Lower lobe of right lung (tissue), 2 donors: Measurements from ENCODE around the gene TMEM8B. TPM values are rescaled to one million over a fixed set of nuclear protein-coding genes. Genes with fewer than 3 reads are reported as not detected.

Source experiments
- ATAC-seq, 2 donors: fragments of 200-7000 bp; cut with Tn5 transposase; one replicate each; pipeline ENCODE4 v1.9.1; 2020 to 2022; ENCODE audit warnings: mild to moderate bottlenecking in 2 of 2, moderate library complexity in 2 of 2
- DNase-seq: peaks from one replicate; pipeline ENCODE4 v3.0.0-alpha.2; 2020
- H3K27ac ChIP-seq: fragments of 200-600 bp; one replicate; pipeline ENCODE4 v1.8.0; 2022
- H3K27me3 ChIP-seq: fragments of 200-600 bp; one replicate; pipeline ENCODE4 v1.8.0; 2022; ENCODE audit warnings: low read depth
- H3K36me3 ChIP-seq: fragments of 200-600 bp; one replicate; pipeline ENCODE4 v1.8.0; 2022; ENCODE audit warnings: mild to moderate bottlenecking
- H3K4me1 ChIP-seq: fragments of 200-600 bp; one replicate; pipeline ENCODE4 v1.8.0; 2022
- H3K4me3 ChIP-seq: fragments of 200-600 bp; one replicate; pipeline ENCODE4 v1.8.0; 2022; ENCODE audit warnings: mild to moderate bottlenecking
- H3K9me3 ChIP-seq: fragments of 200-600 bp; one replicate; pipeline ENCODE4 v1.8.0; 2022
- intact Hi-C: fragments of 100-400 bp; cut with DNase I; formaldehyde crosslinking; loops from one replicate; pipeline ENCODE4 v1.11.0; 2022
- total RNA-seq: library from RNA; stranded (reverse); fragmentation: NEBNext Ultra II Directional; extraction: Animal tissue kit (Norgen Biotek cat#: 25700); gene quantifications from one replicate; pipeline ENCODE4 v1.2.1, GENCODE V29; 2021
- TF ChIP-seq, protein P1 (sequence below): fragments of 200-600 bp; IDR thresholded peaks from one replicate; pipeline ENCODE4 v1.8.0; 2022; ENCODE audit warnings: antibody characterized with exemption, mild to moderate bottlenecking
- donor health status: DM: no; HTN: yes; CAD: no; lungs with severe emphysema.

TMEM8B gene
- total RNA-seq, 1 donor from 2014 or later, result 12.6 TPM

- DNase-seq (no peak), ATAC-seq (no peak)
- H3K4me3 ChIP-seq, result no peak overlapping the region
- TF ChIP-seq, protein P1, sequence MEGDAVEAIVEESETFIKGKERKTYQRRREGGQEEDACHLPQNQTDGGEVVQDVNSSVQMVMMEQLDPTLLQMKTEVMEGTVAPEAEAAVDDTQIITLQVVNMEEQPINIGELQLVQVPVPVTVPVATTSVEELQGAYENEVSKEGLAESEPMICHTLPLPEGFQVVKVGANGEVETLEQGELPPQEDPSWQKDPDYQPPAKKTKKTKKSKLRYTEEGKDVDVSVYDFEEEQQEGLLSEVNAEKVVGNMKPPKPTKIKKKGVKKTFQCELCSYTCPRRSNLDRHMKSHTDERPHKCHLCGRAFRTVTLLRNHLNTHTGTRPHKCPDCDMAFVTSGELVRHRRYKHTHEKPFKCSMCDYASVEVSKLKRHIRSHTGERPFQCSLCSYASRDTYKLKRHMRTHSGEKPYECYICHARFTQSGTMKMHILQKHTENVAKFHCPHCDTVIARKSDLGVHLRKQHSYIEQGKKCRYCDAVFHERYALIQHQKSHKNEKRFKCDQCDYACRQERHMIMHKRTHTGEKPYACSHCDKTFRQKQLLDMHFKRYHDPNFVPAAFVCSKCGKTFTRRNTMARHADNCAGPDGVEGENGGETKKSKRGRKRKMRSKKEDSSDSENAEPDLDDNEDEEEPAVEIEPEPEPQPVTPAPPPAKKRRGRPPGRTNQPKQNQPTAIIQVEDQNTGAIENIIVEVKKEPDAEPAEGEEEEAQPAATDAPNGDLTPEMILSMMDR, result no peak
- no peaks in the 10 kb centered on the region for H3K9me3 ChIP-seq
- intact Hi-C loops, result no loop called here
- H3K27me3 ChIP-seq, result no peaks in the 10 kb centered on the region
- peaks cover 4% of the 10 kb centered on the region for H3K4me1 ChIP-seq
- H3K36me3 ChIP-seq, result peaks cover 4% of the 10 kb centered on the region
- no peak overlapping the region for H3K27ac ChIP-seq
Observed at GRCh38 chr9:35852267-35852815, 23.3 kb downstream of the TMEM8B start.

DNA sequence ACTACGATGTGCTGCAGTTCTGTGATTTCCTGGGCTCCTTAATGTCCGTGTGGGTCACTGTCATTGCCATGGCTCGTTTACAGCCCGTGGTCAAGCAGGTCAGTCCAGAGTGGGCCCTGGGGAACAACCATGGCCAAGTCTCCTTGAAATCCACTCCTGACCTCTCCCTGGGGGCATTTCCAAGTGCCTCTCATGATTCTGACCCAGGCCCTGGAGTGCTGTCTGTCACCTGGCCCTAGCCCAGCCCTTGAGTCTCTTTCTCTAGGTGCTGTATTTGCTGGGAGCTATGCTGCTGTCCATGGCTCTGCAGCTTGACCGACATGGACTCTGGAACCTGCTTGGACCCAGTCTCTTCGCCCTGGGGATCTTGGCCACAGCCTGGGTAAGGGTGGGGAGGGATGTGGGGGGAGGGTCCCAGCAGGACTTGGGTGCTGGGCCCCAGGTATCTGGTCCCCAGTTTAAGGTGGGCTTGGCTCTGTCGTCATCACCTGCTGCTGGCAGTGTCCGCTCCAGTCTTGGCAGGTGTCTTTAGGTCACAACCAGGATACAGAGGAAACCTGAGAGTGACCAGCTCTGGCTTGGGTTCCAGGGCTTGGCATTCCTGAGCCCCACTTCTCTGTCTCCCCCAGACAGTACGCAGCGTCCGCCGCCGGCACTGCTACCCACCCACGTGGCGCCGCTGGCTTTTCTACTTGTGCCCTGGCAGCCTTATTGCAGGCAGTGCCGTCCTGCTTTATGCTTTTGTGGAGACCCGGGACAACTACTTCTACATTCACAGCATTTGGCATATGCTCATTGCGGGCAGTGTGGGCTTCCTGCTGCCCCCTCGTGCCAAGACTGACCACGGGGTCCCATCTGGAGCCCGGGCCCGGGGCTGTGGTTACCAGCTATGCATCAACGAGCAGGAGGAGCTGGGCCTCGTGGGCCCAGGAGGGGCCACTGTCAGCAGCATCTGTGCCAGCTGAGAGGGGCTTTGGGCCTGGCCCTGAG, 24.1 kb downstream of the TMEM8B start:
- intact Hi-C loops, result no loop called here
- Histone ChIP-seq H3K36me3 (peaks cover 4% of the 10 kb centered on the region), H3K4me1 (no peaks in the 10 kb centered on the region), H3K27ac (no peak overlapping the region), H3K4me3 (no peak overlapping the region), H3K27me3 (no peaks in the 10 kb centered on the region), H3K9me3 (no peaks in the 10 kb centered on the region)
- TF ChIP-seq, protein P1, result no peak
- no peak for ATAC-seq
- DNase-seq, result no peak

DNA sequence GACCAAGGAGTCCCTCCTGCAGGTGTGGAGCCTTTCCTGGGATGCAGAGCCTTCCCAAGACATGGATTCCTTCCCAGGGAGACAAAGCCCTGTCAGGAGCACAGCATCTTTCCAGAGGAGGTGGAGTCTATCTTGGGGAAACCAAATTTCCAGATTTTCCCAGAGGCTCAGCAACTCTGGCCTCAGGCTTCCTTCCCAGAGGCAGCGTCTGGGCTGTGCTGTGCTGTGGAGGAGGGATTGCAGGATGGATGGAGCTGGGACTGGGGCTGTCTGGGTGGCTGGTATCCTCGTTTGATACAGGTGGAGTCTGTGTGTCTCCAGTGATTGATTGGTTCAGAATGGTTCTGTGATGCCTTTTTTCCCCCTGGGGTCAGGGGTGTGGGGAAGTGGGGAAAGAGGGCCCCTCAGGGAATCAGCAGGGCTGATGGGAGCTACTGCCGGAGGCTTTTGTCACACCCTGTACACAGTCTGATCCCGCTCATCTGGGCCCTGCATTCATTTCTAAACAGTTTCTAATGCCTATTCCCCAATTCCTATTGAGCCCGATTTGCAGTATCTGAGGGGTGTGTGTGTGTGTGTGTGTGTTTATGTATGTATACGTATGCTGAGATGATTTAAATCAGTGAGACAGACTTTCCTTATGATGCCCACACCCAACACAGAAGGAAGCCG, 25.2 kb downstream of the TMEM8B start:
- Histone ChIP-seq H3K4me1 (no peaks in the 10 kb centered on the region), H3K36me3 (peaks cover 4% of the 10 kb centered on the region), H3K9me3 (no peaks in the 10 kb centered on the region), H3K27ac (no peak overlapping the region), H3K27me3 (no peaks in the 10 kb centered on the region), H3K4me3 (no peak overlapping the region)
- ATAC-seq (no peak), DNase-seq (no peak)
- intact Hi-C loops, result no loop called here
- TF ChIP-seq, protein P1, result no peak

DNA sequence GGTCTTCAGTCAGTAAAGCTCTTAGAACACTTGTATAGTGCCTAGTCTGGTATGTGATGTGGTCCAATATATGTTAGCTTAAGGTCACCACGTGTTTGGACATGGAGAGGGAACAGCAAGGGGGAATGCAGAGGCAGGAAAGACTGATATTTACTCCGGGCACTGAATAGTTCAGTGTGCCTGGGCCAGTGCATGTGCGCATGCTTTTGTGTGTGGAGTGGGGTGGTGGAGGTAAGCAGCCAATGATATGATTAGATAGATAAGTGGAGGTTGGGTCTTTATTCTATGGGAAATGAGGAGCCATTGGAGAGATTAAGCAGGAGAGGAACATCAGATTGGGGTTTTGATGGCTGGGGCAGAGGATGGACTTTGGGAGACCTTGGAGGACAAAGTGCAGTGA, 27.2 kb downstream of the TMEM8B start:
- TF ChIP-seq, protein P1, result no peak
- Histone ChIP-seq H3K9me3 (no peaks in the 10 kb centered on the region), H3K4me1 (no peaks in the 10 kb centered on the region), H3K27ac (no peak overlapping the region), H3K27me3 (no peaks in the 10 kb centered on the region), H3K36me3 (peaks cover 4% of the 10 kb centered on the region), H3K4me3 (no peak overlapping the region)
- intact Hi-C loops, result no loop called here
- no peak for DNase-seq
- no peak for ATAC-seq

- intact Hi-C loops, result no loop called here
- Histone ChIP-seq H3K27me3 (no peaks in the 10 kb centered on the region), H3K27ac (no peak overlapping the region), H3K4me1 (no peaks in the 10 kb centered on the region), H3K36me3 (peaks cover 4% of the 10 kb centered on the region), H3K9me3 (no peaks in the 10 kb centered on the region), H3K4me3 (no peak overlapping the region)
- DNase-seq, result no peak
- TF ChIP-seq, protein P1, result no peak
- ATAC-seq, result no peak
Observed at GRCh38 chr9:35856882-35857281, 27.9 kb downstream of the TMEM8B start.
